ENCODE data around the gene MXRA8. TPM values are rescaled to one million over a fixed set of nuclear protein-coding genes. Genes with fewer than 3 reads are reported as not detected.

Gene MXRA8
- total RNA-seq, 1 experiment from 2014 or later = 9.6 TPM

- H3K79me1 ChIP-seq (ENCODE audit: insufficient read depth, low read depth, low read length, poor library complexity, severe bottlenecking) = peaks cover 13% of the 10 kb centered on the region
- H3K27me3 ChIP-seq (ENCODE audit: insufficient read depth, low read length) = no peaks in the 10 kb centered on the region
- no peak overlapping the region for H4K8ac ChIP-seq (replicated peaks; ENCODE audit: insufficient read length, low read depth, low read length)
- H3K23me2 ChIP-seq (ENCODE audit: insufficient read length, low read depth, low read length, poor library complexity, severe bottlenecking) = peaks cover 9% of the 10 kb centered on the region
- no peak overlapping the region for H3K56ac ChIP-seq (ENCODE audit: insufficient read length, low read depth, low read length)
- no peak overlapping the region for H3K4ac ChIP-seq (ENCODE audit: low read depth, low read length)
- peaks cover 3% of the 10 kb centered on the region for H4K20me1 ChIP-seq (ENCODE audit: control insufficient read depth, insufficient read depth, insufficient read length)
- H3K23ac ChIP-seq (ENCODE audit: insufficient read length, low read depth, low read length) = no peak overlapping the region
- peak overlapping the region; percentile 3 for H3K9ac ChIP-seq (ENCODE audit: extremely low read depth, insufficient read length, low read length)
- H4K91ac ChIP-seq (ENCODE audit: insufficient read length, low read depth, low read length) = no peak overlapping the region
- H3K36me3 Mint-ChIP-seq (ENCODE audit: insufficient read depth in 1 of 3, low read depth in 3 of 3) = peaks cover 0 to 8% (median 2%) of the 10 kb centered on the region in 3 experiments; a peak in 1 of 7 replicates
- no peaks in the 10 kb centered on the region for H3K9me3 ChIP-seq (ENCODE audit: control insufficient read depth, low read depth, low read length)
- H2BK20ac ChIP-seq (ENCODE audit: low read depth, low read length, poor library complexity, severe bottlenecking) = no peak overlapping the region
- TF ChIP-seq CTCF (conservative IDR thresholded peaks at IDR 0.05) = no peak
- H2BK120ac ChIP-seq (ENCODE audit: low read depth, low read length, poor library complexity, severe bottlenecking) = no peak overlapping the region
- no peak overlapping the region for H2BK15ac ChIP-seq (ENCODE audit: low read depth, low read length)
- H4K5ac ChIP-seq (ENCODE audit: insufficient read length, low read depth, low read length) = no peak overlapping the region
- H3K18ac ChIP-seq (ENCODE audit: insufficient read length, low read depth, low read length) = no peak overlapping the region
- peaks cover 3% of the 10 kb centered on the region; the same call in 1 of the 2 replicates for H3K79me2 ChIP-seq (ENCODE audit: insufficient read depth, low read length)
- no peak overlapping the region; the same call in 1 of the 2 replicates for H3K14ac ChIP-seq (ENCODE audit: insufficient read depth, low read length)
- H2AFZ ChIP-seq (ENCODE audit: low read length) = no peak overlapping the region
- no peak overlapping the region for H3T11ph ChIP-seq (ENCODE audit: low read length)
- no peak overlapping the region for H3K27ac Mint-ChIP-seq
- H3K4me1 Mint-ChIP-seq = peaks cover 20 to 36% of the 10 kb centered on the region in 2 experiments
- no peak overlapping the region for H2BK5ac ChIP-seq (ENCODE audit: insufficient read length, low read length)
- H3K4me3 Mint-ChIP-seq = peak overlapping the region; percentile 72 to 84
- H3K27me3 Mint-ChIP-seq (ENCODE audit: low read depth) = peaks cover 13% of the 10 kb centered on the region
- no peak overlapping the region for H2BK12ac ChIP-seq (ENCODE audit: insufficient read length, low read depth, low read length)
- H3K4me2 ChIP-seq (ENCODE audit: insufficient read depth, insufficient read length, low read length) = peak overlapping the region; percentile 90
- no CpG with 5 or more reads among the region's 109 CpGs for WGBS (ENCODE audit: extremely low coverage, insufficient read length, low lambda C conversion rate)
- DNase-seq = no peak
- H3K9me3 Mint-ChIP-seq = no peaks in the 10 kb centered on the region
- no peaks in the 10 kb centered on the region; the same call in 1 of the 2 replicates for H3K4me1 ChIP-seq (ENCODE audit: insufficient read depth, low read length)
- H3K27ac ChIP-seq (ENCODE audit: insufficient read length, low read depth, low read length) = no peak overlapping the region
- no peak overlapping the region for H2AK5ac ChIP-seq (ENCODE audit: insufficient read length, low read length)
Observed at GRCh38 chr1:1348420-1349255, 9.7 kb downstream of the MXRA8 start.

Measured in H9 (cell line).